Nucleus accumbens (tissue), 56 donors: ENCODE data around the gene MAGI1.
"Not testable (repeated sequence)": the region's sequence is repeated elsewhere in the genome, so short reads cannot be mapped to it uniquely, and the experiment has no call there.

Experiments used
- DNase-seq, 56 donors: peaks; one replicate each; lab custom pipeline; 2025; lab: John Stamatoyannopoulos, UW

The MAGI1 gene

GRCh38 chr3:65617209-65617608 lies 421.5 kb downstream of the MAGI1 start:
- DNase-seq = no peak

- DNase-seq = no peak
Measured at GRCh38 chr3:65616563-65616962, 422.2 kb downstream of the MAGI1 start.

- DNase-seq = no peak
Measured at GRCh38 chr3:65615329-65615728, 423.4 kb downstream of the MAGI1 start.

- no peak for DNase-seq
Measured at GRCh38 chr3:65614585-65614984, 424.1 kb downstream of the MAGI1 start.

- not testable (repeated sequence) for DNase-seq
Measured at GRCh38 chr3:65607965-65608460, 430.7 kb downstream of the MAGI1 start.

- no peak for DNase-seq
Measured at GRCh38 chr3:65607101-65607500, 431.6 kb downstream of the MAGI1 start.

GRCh38 chr3:65605876-65606432 lies 432.8 kb downstream of the MAGI1 start:
- DNase-seq = no peak

- DNase-seq = no peak
Measured at GRCh38 chr3:65604863-65605526, 433.7 kb downstream of the MAGI1 start.

- DNase-seq = no peak
Measured at GRCh38 chr3:65603631-65604030, 435.1 kb downstream of the MAGI1 start.

GRCh38 chr3:65600888-65601287 lies 437.8 kb downstream of the MAGI1 start:
- no peak for DNase-seq

- DNase-seq = peak in 28 of 56 donors; percentile 8 to 75 (median 56)
Measured at GRCh38 chr3:65597952-65598413, 440.7 kb downstream of the MAGI1 start.

GRCh38 chr3:65597226-65597951 lies 441.3 kb downstream of the MAGI1 start:
- DNase-seq = peak in 54 of 56 donors; percentile 7 to 85 (median 69)

- DNase-seq = peak in 28 of 56 donors; percentile 1 to 72 (median 53)
Measured at GRCh38 chr3:65596571-65597225, 442.0 kb downstream of the MAGI1 start.

GRCh38 chr3:65596029-65596300 lies 442.8 kb downstream of the MAGI1 start:
- DNase-seq = no peak

- DNase-seq = peak in 9 of 56 donors; percentile 4 to 35 (median 12)
Measured at GRCh38 chr3:65595222-65596028, 443.3 kb downstream of the MAGI1 start.

GRCh38 chr3:65593780-65594752 lies 444.7 kb downstream of the MAGI1 start:
- DNase-seq = peak in 2 of 56 donors; percentile 5 to 24

- DNase-seq = no peak
Measured at GRCh38 chr3:65591313-65591712, 447.4 kb downstream of the MAGI1 start.

- DNase-seq = no peak
Measured at GRCh38 chr3:65588884-65589283, 449.8 kb downstream of the MAGI1 start.
